ENCODE data around the gene SHC4. TPM values are rescaled to one million over a fixed set of nuclear protein-coding genes. Genes with fewer than 3 reads are reported as not detected.

SHC4 gene
- total and polyA plus RNA-seq, 2 of the 8 experiments (the other 6 are each of a cell fraction or from before 2014, with no cell fraction given) = 0.15 to 0.30 TPM

DNA sequence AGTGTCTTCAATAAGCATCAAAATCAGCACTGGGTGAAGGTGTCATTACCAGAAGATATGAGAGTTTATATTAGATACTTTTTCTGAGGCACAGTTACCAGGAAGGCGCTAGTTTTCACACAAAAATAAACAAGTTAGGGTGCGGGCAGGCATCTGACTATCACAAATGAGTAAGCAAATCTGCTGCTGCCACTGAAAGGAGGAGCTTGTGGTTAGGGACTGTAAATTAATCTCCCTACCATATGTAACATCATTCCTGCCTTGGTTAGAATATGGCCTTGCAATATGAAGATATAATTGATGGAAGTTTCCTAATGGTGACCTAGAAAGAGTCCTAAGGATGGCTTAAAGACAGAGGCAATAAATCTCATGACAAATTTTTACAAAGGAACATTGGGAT lies 105.3 kb downstream of the SHC4 start (continued):
- TF ChIP-seq, protein P1, sequence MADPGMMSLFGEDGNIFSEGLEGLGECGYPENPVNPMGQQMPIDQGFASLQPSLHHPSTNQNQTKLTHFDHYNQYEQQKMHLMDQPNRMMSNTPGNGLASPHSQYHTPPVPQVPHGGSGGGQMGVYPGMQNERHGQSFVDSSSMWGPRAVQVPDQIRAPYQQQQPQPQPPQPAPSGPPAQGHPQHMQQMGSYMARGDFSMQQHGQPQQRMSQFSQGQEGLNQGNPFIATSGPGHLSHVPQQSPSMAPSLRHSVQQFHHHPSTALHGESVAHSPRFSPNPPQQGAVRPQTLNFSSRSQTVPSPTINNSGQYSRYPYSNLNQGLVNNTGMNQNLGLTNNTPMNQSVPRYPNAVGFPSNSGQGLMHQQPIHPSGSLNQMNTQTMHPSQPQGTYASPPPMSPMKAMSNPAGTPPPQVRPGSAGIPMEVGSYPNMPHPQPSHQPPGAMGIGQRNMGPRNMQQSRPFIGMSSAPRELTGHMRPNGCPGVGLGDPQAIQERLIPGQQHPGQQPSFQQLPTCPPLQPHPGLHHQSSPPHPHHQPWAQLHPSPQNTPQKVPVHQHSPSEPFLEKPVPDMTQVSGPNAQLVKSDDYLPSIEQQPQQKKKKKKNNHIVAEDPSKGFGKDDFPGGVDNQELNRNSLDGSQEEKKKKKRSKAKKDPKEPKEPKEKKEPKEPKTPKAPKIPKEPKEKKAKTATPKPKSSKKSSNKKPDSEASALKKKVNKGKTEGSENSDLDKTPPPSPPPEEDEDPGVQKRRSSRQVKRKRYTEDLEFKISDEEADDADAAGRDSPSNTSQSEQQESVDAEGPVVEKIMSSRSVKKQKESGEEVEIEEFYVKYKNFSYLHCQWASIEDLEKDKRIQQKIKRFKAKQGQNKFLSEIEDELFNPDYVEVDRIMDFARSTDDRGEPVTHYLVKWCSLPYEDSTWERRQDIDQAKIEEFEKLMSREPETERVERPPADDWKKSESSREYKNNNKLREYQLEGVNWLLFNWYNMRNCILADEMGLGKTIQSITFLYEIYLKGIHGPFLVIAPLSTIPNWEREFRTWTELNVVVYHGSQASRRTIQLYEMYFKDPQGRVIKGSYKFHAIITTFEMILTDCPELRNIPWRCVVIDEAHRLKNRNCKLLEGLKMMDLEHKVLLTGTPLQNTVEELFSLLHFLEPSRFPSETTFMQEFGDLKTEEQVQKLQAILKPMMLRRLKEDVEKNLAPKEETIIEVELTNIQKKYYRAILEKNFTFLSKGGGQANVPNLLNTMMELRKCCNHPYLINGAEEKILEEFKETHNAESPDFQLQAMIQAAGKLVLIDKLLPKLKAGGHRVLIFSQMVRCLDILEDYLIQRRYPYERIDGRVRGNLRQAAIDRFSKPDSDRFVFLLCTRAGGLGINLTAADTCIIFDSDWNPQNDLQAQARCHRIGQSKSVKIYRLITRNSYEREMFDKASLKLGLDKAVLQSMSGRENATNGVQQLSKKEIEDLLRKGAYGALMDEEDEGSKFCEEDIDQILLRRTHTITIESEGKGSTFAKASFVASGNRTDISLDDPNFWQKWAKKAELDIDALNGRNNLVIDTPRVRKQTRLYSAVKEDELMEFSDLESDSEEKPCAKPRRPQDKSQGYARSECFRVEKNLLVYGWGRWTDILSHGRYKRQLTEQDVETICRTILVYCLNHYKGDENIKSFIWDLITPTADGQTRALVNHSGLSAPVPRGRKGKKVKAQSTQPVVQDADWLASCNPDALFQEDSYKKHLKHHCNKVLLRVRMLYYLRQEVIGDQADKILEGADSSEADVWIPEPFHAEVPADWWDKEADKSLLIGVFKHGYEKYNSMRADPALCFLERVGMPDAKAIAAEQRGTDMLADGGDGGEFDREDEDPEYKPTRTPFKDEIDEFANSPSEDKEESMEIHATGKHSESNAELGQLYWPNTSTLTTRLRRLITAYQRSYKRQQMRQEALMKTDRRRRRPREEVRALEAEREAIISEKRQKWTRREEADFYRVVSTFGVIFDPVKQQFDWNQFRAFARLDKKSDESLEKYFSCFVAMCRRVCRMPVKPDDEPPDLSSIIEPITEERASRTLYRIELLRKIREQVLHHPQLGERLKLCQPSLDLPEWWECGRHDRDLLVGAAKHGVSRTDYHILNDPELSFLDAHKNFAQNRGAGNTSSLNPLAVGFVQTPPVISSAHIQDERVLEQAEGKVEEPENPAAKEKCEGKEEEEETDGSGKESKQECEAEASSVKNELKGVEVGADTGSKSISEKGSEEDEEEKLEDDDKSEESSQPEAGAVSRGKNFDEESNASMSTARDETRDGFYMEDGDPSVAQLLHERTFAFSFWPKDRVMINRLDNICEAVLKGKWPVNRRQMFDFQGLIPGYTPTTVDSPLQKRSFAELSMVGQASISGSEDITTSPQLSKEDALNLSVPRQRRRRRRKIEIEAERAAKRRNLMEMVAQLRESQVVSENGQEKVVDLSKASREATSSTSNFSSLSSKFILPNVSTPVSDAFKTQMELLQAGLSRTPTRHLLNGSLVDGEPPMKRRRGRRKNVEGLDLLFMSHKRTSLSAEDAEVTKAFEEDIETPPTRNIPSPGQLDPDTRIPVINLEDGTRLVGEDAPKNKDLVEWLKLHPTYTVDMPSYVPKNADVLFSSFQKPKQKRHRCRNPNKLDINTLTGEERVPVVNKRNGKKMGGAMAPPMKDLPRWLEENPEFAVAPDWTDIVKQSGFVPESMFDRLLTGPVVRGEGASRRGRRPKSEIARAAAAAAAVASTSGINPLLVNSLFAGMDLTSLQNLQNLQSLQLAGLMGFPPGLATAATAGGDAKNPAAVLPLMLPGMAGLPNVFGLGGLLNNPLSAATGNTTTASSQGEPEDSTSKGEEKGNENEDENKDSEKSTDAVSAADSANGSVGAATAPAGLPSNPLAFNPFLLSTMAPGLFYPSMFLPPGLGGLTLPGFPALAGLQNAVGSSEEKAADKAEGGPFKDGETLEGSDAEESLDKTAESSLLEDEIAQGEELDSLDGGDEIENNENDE (IDR thresholded peaks at IDR 0.05; ENCODE audit: insufficient replicate concordance, low read length) = no peak
- TF ChIP-seq E2F6 (IDR thresholded peaks at IDR 0.05) (no peak), FOSL1 (IDR thresholded peaks at IDR 0.05; ENCODE audit: insufficient read depth, low read depth, low read length) (no peak), TEAD4 (IDR thresholded peaks at IDR 0.05; ENCODE audit: low read depth, low read length) (no peak), SAP30 (IDR thresholded peaks at IDR 0.05; ENCODE audit: insufficient read depth, insufficient replicate concordance, low read length) (no peak)
